ENCODE results near the gene ACP4. TPM values are rescaled to one million over a fixed set of nuclear protein-coding genes. Genes with fewer than 3 reads are reported as not detected.
"Not testable (repeated sequence)": the region's sequence is repeated elsewhere in the genome, so short reads cannot be mapped to it uniquely, and the experiment has no call there.

ACP4 gene
- total RNA-seq, 2 donors from 2014 or later, result not detected

DNA sequence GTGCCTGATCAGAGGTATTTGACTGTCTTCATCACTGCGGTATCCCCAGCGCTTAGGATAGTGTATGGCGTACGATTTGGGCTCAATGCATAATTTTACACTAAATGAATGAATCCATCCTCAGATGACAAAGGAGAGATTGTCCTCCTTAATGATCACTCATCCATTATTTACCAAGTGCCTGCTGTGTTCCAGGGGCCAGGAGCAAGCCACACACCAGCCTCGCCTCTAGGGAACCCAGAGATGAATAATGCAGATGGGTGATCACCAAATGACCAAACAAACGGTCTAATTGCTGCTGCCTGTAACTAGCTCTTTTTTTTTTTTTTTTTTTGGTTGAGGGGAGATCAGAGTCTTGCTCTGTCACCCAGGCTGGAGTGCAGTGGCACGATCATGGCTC lies 25.8 kb upstream of the ACP4 start:
- Histone ChIP-seq H3K27me3 (no peaks in the 10 kb centered on the region), H3K4me3 (no peak overlapping the region)
- intact Hi-C loops (cut with DNase I), result no loop called here

DNA sequence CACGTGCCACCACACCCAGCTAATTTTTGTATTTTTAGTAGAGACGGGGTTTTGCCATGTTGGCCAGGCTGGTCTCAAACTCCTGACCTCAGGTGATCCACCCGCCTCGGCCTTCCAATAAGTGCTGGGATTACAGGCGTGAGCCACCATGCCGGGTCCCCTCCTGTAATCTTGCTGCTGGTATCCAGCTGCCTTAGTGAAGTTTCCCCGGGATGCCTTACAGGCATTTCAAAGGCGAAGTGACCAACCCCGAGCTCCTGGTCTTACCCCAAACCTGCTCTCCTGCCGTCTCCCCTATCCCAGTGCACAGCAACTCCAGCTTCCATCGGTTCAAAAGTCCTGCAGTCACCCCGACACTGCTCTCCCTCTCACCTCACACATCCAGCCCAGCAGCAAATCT lies 23.5 kb upstream of the ACP4 start:
- DNase-seq; H3K9ac ChIP-seq (ENCODE audit: low read depth in 2 of 2, low read length in 2 of 2); H3K9me3 ChIP-seq; intact Hi-C loops (cut with DNase I); H3K4me3 ChIP-seq; H3K27me3 ChIP-seq; H3K36me3 ChIP-seq; H3K4me1 ChIP-seq; H3K27ac ChIP-seq: not testable (repeated sequence)

More for the DNA sequence above, 25.8 kb upstream of the ACP4 start:
- H3K36me3 ChIP-seq, result no peaks in the 10 kb centered on the region
- TF ChIP-seq, protein P1, sequence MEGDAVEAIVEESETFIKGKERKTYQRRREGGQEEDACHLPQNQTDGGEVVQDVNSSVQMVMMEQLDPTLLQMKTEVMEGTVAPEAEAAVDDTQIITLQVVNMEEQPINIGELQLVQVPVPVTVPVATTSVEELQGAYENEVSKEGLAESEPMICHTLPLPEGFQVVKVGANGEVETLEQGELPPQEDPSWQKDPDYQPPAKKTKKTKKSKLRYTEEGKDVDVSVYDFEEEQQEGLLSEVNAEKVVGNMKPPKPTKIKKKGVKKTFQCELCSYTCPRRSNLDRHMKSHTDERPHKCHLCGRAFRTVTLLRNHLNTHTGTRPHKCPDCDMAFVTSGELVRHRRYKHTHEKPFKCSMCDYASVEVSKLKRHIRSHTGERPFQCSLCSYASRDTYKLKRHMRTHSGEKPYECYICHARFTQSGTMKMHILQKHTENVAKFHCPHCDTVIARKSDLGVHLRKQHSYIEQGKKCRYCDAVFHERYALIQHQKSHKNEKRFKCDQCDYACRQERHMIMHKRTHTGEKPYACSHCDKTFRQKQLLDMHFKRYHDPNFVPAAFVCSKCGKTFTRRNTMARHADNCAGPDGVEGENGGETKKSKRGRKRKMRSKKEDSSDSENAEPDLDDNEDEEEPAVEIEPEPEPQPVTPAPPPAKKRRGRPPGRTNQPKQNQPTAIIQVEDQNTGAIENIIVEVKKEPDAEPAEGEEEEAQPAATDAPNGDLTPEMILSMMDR (IDR thresholded peaks at IDR 0.05), result no peak
- no peaks in the 10 kb centered on the region for H3K4me1 ChIP-seq
- no peak for DNase-seq
- no peak overlapping the region for H3K9ac ChIP-seq (ENCODE audit: low read depth in 2 of 2, low read length in 2 of 2)
- no peak overlapping the region for H3K27ac ChIP-seq
- H3K9me3 ChIP-seq, result no peaks in the 10 kb centered on the region

DNA sequence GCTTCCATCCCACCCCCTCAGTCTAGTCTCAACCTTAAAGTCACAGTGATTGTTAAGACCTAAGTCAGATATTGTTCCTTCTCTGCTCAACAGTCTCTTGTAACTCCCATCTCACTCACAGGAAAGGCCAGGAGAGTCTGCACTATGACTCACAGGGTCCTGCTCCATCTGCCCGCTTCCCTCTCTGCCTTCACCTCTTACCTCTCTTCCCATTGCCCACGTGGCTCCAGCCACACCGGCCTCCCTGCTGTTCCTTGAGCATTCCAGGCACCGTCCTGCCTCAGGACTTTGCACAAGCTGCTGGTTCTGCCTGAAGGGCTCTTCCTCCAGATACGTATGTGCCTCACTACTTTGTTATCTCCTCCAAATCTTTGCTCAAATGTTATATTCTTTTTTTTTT lies 23.0 kb upstream of the ACP4 start:
- H3K4me3 ChIP-seq; H3K4me1 ChIP-seq; DNase-seq; H3K27ac ChIP-seq; intact Hi-C loops (cut with DNase I); H3K9ac ChIP-seq (ENCODE audit: low read depth in 2 of 2, low read length in 2 of 2); H3K27me3 ChIP-seq; H3K36me3 ChIP-seq; H3K9me3 ChIP-seq: not testable (repeated sequence)

DNA sequence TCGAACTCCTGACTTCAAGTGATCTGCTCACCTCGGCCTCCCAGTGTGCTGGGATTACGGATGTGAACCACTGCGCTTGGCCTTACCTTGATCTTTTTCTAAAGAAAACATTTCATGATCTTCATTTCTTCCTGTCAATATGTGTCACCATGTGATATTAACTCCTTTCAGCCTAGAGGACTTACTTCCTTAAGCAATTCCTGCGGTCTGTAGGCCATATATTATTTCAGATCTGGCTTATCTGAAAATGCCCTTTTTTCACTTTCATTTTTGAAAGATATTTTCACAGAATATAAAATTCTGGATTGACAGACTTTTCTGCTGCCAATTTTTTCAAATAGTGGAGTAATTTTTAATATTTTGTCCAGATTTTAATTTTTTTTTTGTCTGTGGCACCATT lies 21.9 kb upstream of the ACP4 start:
- H3K4me1 ChIP-seq, result no peaks in the 10 kb centered on the region
- H3K27me3 ChIP-seq, result no peaks in the 10 kb centered on the region
- H3K36me3 ChIP-seq, result no peaks in the 10 kb centered on the region
- H3K9me3 ChIP-seq, result no peaks in the 10 kb centered on the region
- no peak for DNase-seq
- no peak overlapping the region for H3K27ac ChIP-seq
- no peak overlapping the region for H3K9ac ChIP-seq (ENCODE audit: low read depth in 2 of 2, low read length in 2 of 2)
- TF ChIP-seq, protein P1 (IDR thresholded peaks at IDR 0.05), result no peak
- intact Hi-C loops (cut with DNase I), result no loop called here
- H3K4me3 ChIP-seq, result no peak overlapping the region

DNA sequence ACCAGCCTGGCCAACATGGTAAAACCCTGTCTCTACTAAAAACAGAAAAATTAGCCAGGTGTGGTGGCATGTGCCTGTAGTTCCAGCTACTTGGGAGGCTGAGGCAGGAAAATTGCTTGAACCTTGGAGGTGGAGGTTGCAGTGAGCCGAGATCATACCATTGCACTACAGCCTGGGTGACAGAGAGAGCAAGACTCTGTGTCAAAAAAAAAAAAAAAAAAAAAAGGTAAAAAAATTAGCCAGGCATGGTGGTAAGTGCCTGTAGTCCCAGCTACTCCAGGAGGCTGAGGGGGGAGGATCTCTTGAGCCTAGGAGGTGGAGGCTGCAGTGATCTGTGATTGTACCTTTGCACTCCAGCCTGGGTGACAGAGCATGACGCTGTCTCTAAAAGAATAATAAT lies 20.1 kb upstream of the ACP4 start, which contains the start of gene GPR32:
GPR32 (plus strand) TSS at position 301 of the 400 bp plus-strand sequence. CDS start 137 bp downstream, outside the sequence.
- H3K9ac ChIP-seq (ENCODE audit: low read depth in 2 of 2, low read length in 2 of 2); H3K27me3 ChIP-seq; H3K9me3 ChIP-seq; DNase-seq; intact Hi-C loops (cut with DNase I); H3K4me3 ChIP-seq; H3K36me3 ChIP-seq; H3K27ac ChIP-seq; H3K4me1 ChIP-seq: not testable (repeated sequence)

DNA sequence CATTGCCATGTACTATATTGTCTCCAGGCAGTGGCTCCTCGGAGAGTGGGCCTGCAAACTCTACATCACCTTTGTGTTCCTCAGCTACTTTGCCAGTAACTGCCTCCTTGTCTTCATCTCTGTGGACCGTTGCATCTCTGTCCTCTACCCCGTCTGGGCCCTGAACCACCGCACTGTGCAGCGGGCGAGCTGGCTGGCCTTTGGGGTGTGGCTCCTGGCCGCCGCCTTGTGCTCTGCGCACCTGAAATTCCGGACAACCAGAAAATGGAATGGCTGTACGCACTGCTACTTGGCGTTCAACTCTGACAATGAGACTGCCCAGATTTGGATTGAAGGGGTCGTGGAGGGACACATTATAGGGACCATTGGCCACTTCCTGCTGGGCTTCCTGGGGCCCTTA lies 19.3 kb upstream of the ACP4 start:
- Histone ChIP-seq H3K4me1 (no peaks in the 10 kb centered on the region), H3K9me3 (no peaks in the 10 kb centered on the region), H3K9ac (ENCODE audit: low read depth in 2 of 2, low read length in 2 of 2) (no peak overlapping the region), H3K36me3 (no peaks in the 10 kb centered on the region), H3K27ac (no peak overlapping the region), H3K4me3 (no peak overlapping the region), H3K27me3 (no peaks in the 10 kb centered on the region)
- TF ChIP-seq, protein P1 (IDR thresholded peaks at IDR 0.05), result no peak
- DNase-seq, result no peak
- intact Hi-C loops (cut with DNase I), result no loop called here

DNA sequence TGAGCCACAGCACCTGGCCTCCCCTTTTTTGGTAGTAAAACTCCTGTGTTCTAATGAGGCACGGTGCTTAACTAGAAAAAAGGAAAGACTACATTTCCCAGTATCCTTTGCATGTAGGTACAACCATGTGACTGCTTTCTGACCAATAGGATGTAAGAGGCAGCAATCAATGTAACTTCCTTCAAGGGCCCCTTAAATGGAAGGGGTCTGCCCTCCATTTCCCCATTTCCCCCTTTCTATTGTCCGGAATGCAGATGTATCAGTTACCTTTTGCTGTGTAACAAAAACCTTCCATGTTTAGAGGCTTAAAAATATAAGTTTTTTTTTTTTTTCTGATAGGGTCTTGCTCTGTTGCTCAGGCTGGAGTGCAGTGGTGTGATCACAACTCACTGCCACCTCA lies 17.7 kb upstream of the ACP4 start:
- Histone ChIP-seq H3K4me3 (no peak overlapping the region), H3K27ac (no peak overlapping the region), H3K36me3 (no peaks in the 10 kb centered on the region), H3K4me1 (no peaks in the 10 kb centered on the region), H3K27me3 (no peaks in the 10 kb centered on the region), H3K9ac (ENCODE audit: low read depth in 2 of 2, low read length in 2 of 2) (no peak overlapping the region), H3K9me3 (no peaks in the 10 kb centered on the region)
- intact Hi-C loops (cut with DNase I), result no loop called here
- TF ChIP-seq, protein P1 (IDR thresholded peaks at IDR 0.05), result no peak
- DNase-seq, result no peak

DNA sequence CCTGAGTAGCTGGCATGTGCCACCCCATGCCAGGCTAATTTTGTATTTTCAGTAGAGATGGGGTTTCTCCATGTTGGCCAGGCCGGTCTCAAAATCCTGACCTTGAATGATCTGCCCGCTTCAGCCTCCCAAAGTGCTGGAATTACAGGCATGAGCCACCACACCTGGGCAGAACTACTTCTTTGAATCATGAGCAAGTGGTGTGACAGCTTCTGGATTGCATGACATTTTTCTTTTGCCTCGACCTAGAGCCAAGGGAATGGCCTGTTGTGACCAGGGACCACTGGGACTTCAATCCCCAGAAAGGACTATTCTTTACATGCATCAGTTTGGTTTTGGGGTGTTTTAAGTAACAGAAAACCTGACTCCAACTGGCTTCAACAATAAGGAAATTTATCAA lies 17.3 kb upstream of the ACP4 start:
- DNase-seq; H3K4me3 ChIP-seq; H3K36me3 ChIP-seq; H3K27ac ChIP-seq; H3K9ac ChIP-seq (ENCODE audit: low read depth in 2 of 2, low read length in 2 of 2); H3K27me3 ChIP-seq; H3K9me3 ChIP-seq; H3K4me1 ChIP-seq; intact Hi-C loops (cut with DNase I): not testable (repeated sequence)

DNA sequence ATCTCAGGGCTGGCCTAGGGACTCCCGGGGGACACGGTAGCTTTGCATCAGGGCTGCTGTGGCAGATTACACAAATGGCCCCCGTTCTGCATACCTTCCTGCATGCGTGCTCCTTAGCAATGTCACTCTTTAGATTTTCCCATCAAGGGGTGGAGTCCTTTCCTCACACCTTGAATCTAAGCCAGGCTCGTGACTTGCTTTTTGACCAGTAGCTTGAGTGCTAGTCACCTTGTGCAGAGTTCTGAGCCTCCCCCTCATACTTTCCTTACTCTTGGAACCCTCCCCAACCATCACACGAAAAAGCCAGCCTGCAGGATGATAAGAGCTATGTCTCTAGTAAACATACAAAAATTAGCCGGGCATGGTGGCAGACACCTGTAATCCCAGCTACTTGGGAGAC lies 16.8 kb upstream of the ACP4 start:
- H3K27me3 ChIP-seq; H3K9me3 ChIP-seq; H3K4me1 ChIP-seq; intact Hi-C loops (cut with DNase I); H3K27ac ChIP-seq; H3K4me3 ChIP-seq; H3K9ac ChIP-seq (ENCODE audit: low read depth in 2 of 2, low read length in 2 of 2); H3K36me3 ChIP-seq; DNase-seq: not testable (repeated sequence)
